Right lobe of liver (tissue), 6 donors: ENCODE measurements around the gene TLCD3B. TPM values are rescaled to one million over a fixed set of nuclear protein-coding genes. Genes with fewer than 3 reads are reported as not detected.

Source experiments
- ATAC-seq, 4 donors: fragments of 200-7000 bp; cut with Tn5 transposase; one replicate each; pipeline ENCODE4 v1.9.1; 2020; ENCODE audit warnings: mild to moderate bottlenecking in 4 of 4, moderate library complexity in 4 of 4
- DNase-seq, 3 donors: peaks; one replicate each; pipeline ENCODE4 v3.0.0-alpha.2; 2020
- H3K27ac ChIP-seq, 3 donors: fragments of 200-600 bp; one replicate each; pipeline ENCODE4 v1.8.0; 2022
- H3K27me3 ChIP-seq, 2 donors: fragments of 200-600 bp; one replicate each; pipeline ENCODE4 v1.8.0; 2022
- H3K36me3 ChIP-seq, 4 donors: fragments of 200-600 bp; sonication (generic) in 1 of 4; one replicate each; pipeline versions ENCODE4 v1.5.1 to v1.8.0; 2017 to 2022; ENCODE audit warnings: control low read depth in 1 of 4
- H3K4me1 ChIP-seq, 4 donors: fragments of 200-600 bp; sonication (generic) in 1 of 4; one replicate each; pipeline versions ENCODE4 v1.5.1 to v1.8.0; 2017 to 2022; ENCODE audit warnings: control low read depth in 1 of 4
- H3K4me3 ChIP-seq, 3 donors: fragments of 200-600 bp; one replicate each; pipeline ENCODE4 v1.8.0; 2022
- H3K9me3 ChIP-seq, 4 donors: fragments of 200-600 bp; sonication (generic) in 1 of 4; one replicate each; pipeline versions ENCODE4 v1.5.1 to v1.8.0; 2017 to 2022; ENCODE audit warnings: control low read depth in 1 of 4
- POLR2A ChIP-seq: fragments of 450-650 bp; IDR thresholded peaks from one replicate; pipeline ENCODE4 v1.6.1; 2017; ENCODE audit warnings: antibody characterized with exemption, mild to moderate bottlenecking
- WGBS: methylation state at CpG from one replicate; pipeline ENCODE4 v1.1.6; 2018; ENCODE audit warnings: low coverage, low lambda C conversion rate; ENCODE audit not compliant: insufficient coverage; ENCODE audit errors: missing lambda C conversion rate; 5-methylcytosine and 5-hydroxymethylcytosine counted together
- intact Hi-C, 2 donors: fragments of 100-400 bp; cut with DNase I; formaldehyde crosslinking; loops; one replicate each; pipeline versions ENCODE4 v1.11.2 to v1.14.1; 2022
- total RNA-seq, 6 experiments: library from RNA; depleted of rRNA in 2 of 6; stranded (reverse); fragments of >200 nt in 2 of 6; fragmentation: NEBNext Ultra II Directional in 3 of 6; extraction: Animal tissue kit (Norgen Biotek cat#: 25700) in 3 of 6; gene quantifications; one replicate each; pipeline versions ENCODE4 v1.1.0 to v1.2.4, GENCODE V29; 2016 to 2023
- TF ChIP-seq, protein P1 (sequence below), 4 donors: fragments of 200-600 bp in 3 of 4; fragments of 450-650 bp in 1 of 4; IDR thresholded peaks; one replicate each; pipeline versions ENCODE4 v1.5.1 to v1.8.0; 2016 to 2022; ENCODE audit warnings: antibody characterized with exemption in 4 of 4, mild to moderate bottlenecking in 2 of 4
- donor health status: DM: no; HTN: yes; CAD: no.
- donor health status: DM: no; HTN: no; CAD: no.
- donor health status: DM: no; HTN: no; CAD: no.
- donor health status: DM: no; HTN: yes; CAD: no.
- donor health status: DM: no; HTN: yes; CAD: no.

The TLCD3B gene
- total RNA-seq, 6 experiments from 2014 or later: not detected

DNA sequence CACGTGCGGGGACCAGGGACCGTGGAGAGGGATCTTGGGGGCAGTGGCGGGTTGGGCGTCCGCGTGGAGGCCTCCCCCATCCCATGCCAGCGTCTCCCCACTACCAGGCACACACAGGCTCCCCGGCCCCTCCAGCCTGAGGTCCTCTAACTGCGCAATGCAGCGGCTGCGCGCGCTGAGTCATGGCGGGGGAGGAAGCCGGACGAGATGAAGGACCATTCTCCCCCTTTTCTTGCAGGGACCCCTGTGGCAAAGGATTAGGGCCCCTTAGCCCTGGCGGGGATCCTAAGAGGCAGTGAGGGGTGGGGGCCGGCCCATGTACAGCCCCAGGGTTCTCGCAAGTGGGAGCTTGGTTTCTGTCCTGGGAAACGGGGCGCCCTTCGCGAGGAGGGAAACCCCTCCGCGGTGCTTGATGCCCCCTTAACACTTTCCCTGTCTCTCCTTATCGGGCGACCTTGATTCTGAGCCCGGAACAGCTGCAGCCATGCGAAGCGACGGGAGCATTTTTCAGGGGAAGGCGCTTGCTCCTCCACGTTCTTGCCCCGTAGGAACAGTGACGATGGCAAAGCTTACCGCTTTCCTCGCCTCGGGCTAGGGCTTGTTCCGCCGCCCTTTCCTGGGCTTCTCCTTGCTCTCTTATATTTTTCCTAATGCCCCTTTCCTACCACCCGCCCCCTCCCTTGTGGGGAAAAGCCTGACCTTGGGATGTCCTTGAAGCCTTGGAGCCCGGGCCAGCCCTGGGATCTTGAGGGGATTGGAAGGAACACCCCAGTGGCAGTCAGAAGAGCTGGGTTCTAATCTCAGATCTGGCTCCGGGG is 35.1 kb upstream of the TLCD3B start:
- peak in 3 of 4 donors; percentile 0 to 2 (median 1) for ATAC-seq

DNA sequence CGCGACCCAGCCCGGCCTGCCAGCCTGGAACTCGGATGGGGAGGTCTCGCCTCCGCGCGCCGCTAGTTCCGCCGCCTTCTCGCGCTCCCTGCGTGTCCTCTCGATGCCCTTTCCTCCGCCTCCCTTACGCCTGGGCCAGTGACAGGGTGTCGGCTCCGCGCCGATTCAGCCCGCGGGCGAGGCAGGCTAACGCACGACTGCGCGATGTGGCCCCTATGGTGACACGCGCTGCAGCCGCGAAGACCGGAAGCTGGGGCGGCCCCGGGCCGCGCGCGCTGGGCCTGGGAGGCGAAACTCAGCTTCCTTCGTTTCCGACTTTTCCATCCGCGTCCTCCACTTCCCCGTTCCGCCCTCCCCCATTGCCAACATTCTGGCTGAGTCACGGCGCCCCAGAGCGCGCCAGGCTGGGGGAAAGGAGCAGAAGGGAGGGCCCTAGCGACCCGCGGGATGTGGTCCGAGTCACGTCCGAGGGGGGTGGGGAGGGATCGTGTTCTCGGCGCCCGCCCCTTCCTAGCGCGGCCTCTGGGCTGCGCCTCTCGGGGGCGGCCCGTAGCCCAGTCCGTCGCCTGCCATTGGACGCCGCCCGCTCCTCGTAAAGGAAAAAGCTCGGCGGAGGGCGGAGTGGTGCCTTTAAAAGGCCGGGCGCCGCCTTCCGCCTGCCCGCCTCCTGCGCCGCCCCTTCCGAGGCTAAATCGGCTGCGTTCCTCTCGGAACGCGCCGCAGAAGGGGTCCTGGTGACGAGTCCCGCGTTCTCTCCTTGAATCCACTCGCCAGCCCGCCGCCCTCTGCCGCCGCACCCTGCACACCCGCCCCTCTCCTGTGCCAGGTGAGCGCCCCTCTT is 34.3 kb upstream of the TLCD3B start, which contains the start of gene ALDOA:
Gene ALDOA (plus strand): TSS at position 659 of the 841 bp plus-strand sequence. CDS start 1,138 bp downstream, outside the sequence.
- Histone ChIP-seq H3K4me3 (peak within 1 kb of the TSS; percentile 92 to 97 (median 94)), H3K4me1 (peaks cover 0 to 32% (median 7%) of the 10 kb centered on the region in 4 donors), H3K36me3 (peaks cover 10 to 32% (median 21%) of the 10 kb centered on the region in 4 donors), H3K27me3 (no peaks in the 10 kb centered on the region), H3K9me3 (no peaks in the 10 kb centered on the region), H3K27ac (peak within 1 kb of the TSS; percentile 93 to 100 (median 99))
- peak; percentile 97 for TF ChIP-seq POLR2A
- TF ChIP-seq, protein P1, sequence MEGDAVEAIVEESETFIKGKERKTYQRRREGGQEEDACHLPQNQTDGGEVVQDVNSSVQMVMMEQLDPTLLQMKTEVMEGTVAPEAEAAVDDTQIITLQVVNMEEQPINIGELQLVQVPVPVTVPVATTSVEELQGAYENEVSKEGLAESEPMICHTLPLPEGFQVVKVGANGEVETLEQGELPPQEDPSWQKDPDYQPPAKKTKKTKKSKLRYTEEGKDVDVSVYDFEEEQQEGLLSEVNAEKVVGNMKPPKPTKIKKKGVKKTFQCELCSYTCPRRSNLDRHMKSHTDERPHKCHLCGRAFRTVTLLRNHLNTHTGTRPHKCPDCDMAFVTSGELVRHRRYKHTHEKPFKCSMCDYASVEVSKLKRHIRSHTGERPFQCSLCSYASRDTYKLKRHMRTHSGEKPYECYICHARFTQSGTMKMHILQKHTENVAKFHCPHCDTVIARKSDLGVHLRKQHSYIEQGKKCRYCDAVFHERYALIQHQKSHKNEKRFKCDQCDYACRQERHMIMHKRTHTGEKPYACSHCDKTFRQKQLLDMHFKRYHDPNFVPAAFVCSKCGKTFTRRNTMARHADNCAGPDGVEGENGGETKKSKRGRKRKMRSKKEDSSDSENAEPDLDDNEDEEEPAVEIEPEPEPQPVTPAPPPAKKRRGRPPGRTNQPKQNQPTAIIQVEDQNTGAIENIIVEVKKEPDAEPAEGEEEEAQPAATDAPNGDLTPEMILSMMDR (IDR thresholded peaks at IDR 0.05): peak in 1 of 4 donors; percentile 18
- DNase-seq (peak; percentile 99 to 100 (median 99)), ATAC-seq (peak; percentile 84 to 94 (median 89))
- WGBS: 0% methylated on average over 11 of the region's 99 CpGs
- intact Hi-C loops: no loop called here

More for the DNA sequence above, 35.1 kb upstream of the TLCD3B start:
- H3K9me3 ChIP-seq: no peaks in the 10 kb centered on the region
- peak in 2 of 3 donors; percentile 59 to 60 for DNase-seq
- H3K27ac ChIP-seq: peak overlapping the region; percentile 93 to 100 (median 99)
- H3K27me3 ChIP-seq: no peaks in the 10 kb centered on the region
- peak overlapping the region; percentile 92 to 97 (median 94) for H3K4me3 ChIP-seq
- WGBS: under 1% methylated on average over 13 of the region's 44 CpGs
- TF ChIP-seq, protein P1 (IDR thresholded peaks at IDR 0.05): no peak
- TF ChIP-seq POLR2A: no peak
- peaks cover 10 to 41% (median 25%) of the 10 kb centered on the region in 4 donors for H3K36me3 ChIP-seq
- intact Hi-C loops: no loop called here
- peaks cover 0 to 35% (median 7%) of the 10 kb centered on the region in 4 donors for H3K4me1 ChIP-seq

DNA sequence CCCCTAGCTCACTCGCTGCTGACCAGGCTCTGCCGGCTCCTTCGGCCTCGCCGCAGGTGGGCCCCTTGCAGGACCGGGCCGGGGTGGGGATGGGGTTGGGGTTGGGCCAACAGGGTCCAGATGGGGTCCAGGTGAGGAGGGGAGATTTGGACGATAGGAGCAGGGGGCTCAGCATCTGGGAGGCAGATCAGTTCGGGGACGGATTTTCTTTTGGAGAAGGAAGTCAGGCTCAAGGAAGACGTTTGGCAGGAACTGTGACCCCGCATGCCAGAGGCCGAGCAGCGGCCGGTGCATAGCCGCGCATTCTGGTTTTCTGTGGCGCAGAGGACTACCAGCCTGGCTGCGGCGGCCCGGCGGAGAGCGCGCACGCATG is 33.6 kb upstream of the TLCD3B start:
- peak in 3 of 4 donors; percentile 1 to 5 (median 1) for ATAC-seq

More for the DNA sequence above, 33.6 kb upstream of the TLCD3B start:
- TF ChIP-seq, protein P1 (IDR thresholded peaks at IDR 0.05): no peak
- TF ChIP-seq POLR2A: no peak
- Histone ChIP-seq H3K9me3 (no peaks in the 10 kb centered on the region), H3K36me3 (peaks cover 10 to 26% (median 16%) of the 10 kb centered on the region in 4 donors), H3K4me3 (peak overlapping the region; percentile 92 to 97 (median 94)), H3K4me1 (peaks cover 0 to 29% (median 7%) of the 10 kb centered on the region in 4 donors), H3K27me3 (no peaks in the 10 kb centered on the region), H3K27ac (peak overlapping the region; percentile 93 to 100 (median 99))
- DNase-seq: no peak
- WGBS: 0% methylated on average over 5 of the region's 25 CpGs
- intact Hi-C loops: no loop called here
